GM12878 (cell line): ENCODE results near the gene ATP13A2. TPM values are rescaled to one million over a fixed set of nuclear protein-coding genes. Genes with fewer than 3 reads are reported as not detected.

ENCODE experiments used
- ATAC-seq: fragments of 200-7000 bp; cut with Tn5 transposase; 3 replicates; pipeline ENCODE4 v1.9.1; 2020; ENCODE audit warnings: mild to moderate bottlenecking, moderate library complexity
- BruUV-seq: library from RNA; stranded (reverse); fragments of 400-500 nt; replicated peaks from 2 replicates; lab custom pipeline; 2021; lab: Mats Ljungman, UMichigan
- CTCF ChIA-PET: fragments of 300-600 bp; sonication (Branson Sonifier 250); formaldehyde crosslinking; extraction: SDS; loops from one replicate; lab custom pipeline; 2021; ENCODE audit warnings: inconsistent platforms; lab: Yijun Ruan, JAX
- POLR2A ChIA-PET: fragments of 350-600 bp; formaldehyde crosslinking; extraction: SDS; loops from one replicate; lab custom pipeline; 2021; ENCODE audit warnings: inconsistent platforms; lab: Charles Lee
- RAD21 ChIA-PET: fragments of 300-600 bp; sonication (Branson Sonifier 250); formaldehyde crosslinking; loops from one replicate; lab custom pipeline; 2023; ENCODE audit warnings: antibody characterized with exemption; ENCODE audit not compliant: unreplicated experiment; lab: Charles Lee
- SMC1A ChIA-PET: fragments of 300-600 bp; sonication (Branson Sonifier 250); formaldehyde crosslinking; loops from one replicate; lab custom pipeline; 2023; ENCODE audit not compliant: unreplicated experiment, uncharacterized antibody; lab: Charles Lee
- DNase-seq: peaks from one replicate; pipeline ENCODE4 v3.0.0-alpha.2; 2011; ENCODE audit warnings: low read depth, low spot score
- FAIRE-seq: peaks from 3 replicates; lab custom pipeline; 2011; peaks lifted over from hg19 to GRCh38; lab: Jason Lieb, UNC
- H2AFZ ChIP-seq: 2 replicates; pipeline ENCODE4 v1.6.0; 2011; ENCODE audit warnings: low read depth, low read length, control low read depth; ENCODE audit not compliant: control insufficient read depth
- H3K27ac ChIP-seq: 2 replicates; pipeline ENCODE4 v1.5.1; 2011; ENCODE audit warnings: control low read depth; ENCODE audit not compliant: control insufficient read depth, insufficient read depth
- H3K27me3 ChIP-seq, 2 experiments: replicated peaks in 1 of 2; 2 replicates each; pipeline versions ENCODE4 v1.6.0 to v1.6.1; 2011; ENCODE audit warnings: low read length in 1 of 2; ENCODE audit not compliant: control insufficient read depth in 2 of 2, insufficient read depth in 2 of 2
- H3K36me3 ChIP-seq, 2 experiments: 2 replicates each; pipeline ENCODE4 v1.5.1; 2011; ENCODE audit warnings: low read length in 1 of 2; ENCODE audit not compliant: control insufficient read depth in 2 of 2, insufficient read depth in 2 of 2
- H3K4me1 ChIP-seq: 2 replicates; pipeline ENCODE4 v1.6.1; 2011; ENCODE audit warnings: mild to moderate bottlenecking, low read length, moderate library complexity, mixed read lengths; ENCODE audit not compliant: control insufficient read depth, insufficient read depth
- H3K4me2 ChIP-seq: 2 replicates; pipeline ENCODE4 v1.6.0; 2011; ENCODE audit warnings: control low read depth; ENCODE audit not compliant: control insufficient read depth, insufficient read depth
- H3K4me3 ChIP-seq: fragments of 200-600 bp; sonication (generic); 2 replicates; pipeline ENCODE4 v1.5.1; 2016
- H3K79me2 ChIP-seq: 2 replicates; pipeline ENCODE4 v1.6.0; 2011; ENCODE audit warnings: low read length; ENCODE audit not compliant: control insufficient read depth, insufficient read depth
- H3K9ac ChIP-seq: 2 replicates; pipeline ENCODE4 v1.8.0; 2011; ENCODE audit warnings: low read length, control low read depth, mixed read lengths; ENCODE audit not compliant: control insufficient read depth, insufficient read depth
- H3K9me3 ChIP-seq: replicated peaks from 3 replicates; pipeline ENCODE4 v1.5.1; 2011; ENCODE audit warnings: mild to moderate bottlenecking, low read length; ENCODE audit not compliant: control insufficient read depth, insufficient read depth
- H4K20me1 ChIP-seq: 2 replicates; pipeline ENCODE4 v1.6.0; 2011; ENCODE audit not compliant: control insufficient read depth, insufficient read depth
- BACH1 ChIP-seq: fragments of 450-650 bp; IDR thresholded peaks from 2 replicates; pipeline ENCODE4 v1.6.1; 2017; ENCODE audit warnings: mild to moderate bottlenecking, borderline replicate concordance
- MEF2B ChIP-seq: fragments of 450-650 bp; IDR thresholded peaks from 2 replicates; pipeline ENCODE4 v1.6.1; 2018; ENCODE audit warnings: mild to moderate bottlenecking, moderate library complexity; ENCODE audit not compliant: partially characterized antibody, poor library complexity, severe bottlenecking
- MTA2 ChIP-seq: fragments of 450-650 bp; IDR thresholded peaks from 2 replicates; pipeline ENCODE4 v1.6.1; 2016; ENCODE audit warnings: low read depth, mild to moderate bottlenecking, moderate library complexity
- NFYB ChIP-seq: IDR thresholded peaks from 2 replicates; pipeline ENCODE4 v1.6.1; 2011; ENCODE audit warnings: low read depth, mild to moderate bottlenecking, low read length, improper control_type of control experiment, moderate library complexity; ENCODE audit not compliant: insufficient read depth
- POLR2A ChIP-seq: IDR thresholded peaks from 2 replicates; pipeline ENCODE4 v1.6.1; 2011; ENCODE audit warnings: low read depth, mild to moderate bottlenecking, low read length
- SMARCA5 ChIP-seq: fragments of 450-650 bp; IDR thresholded peaks from 2 replicates; pipeline ENCODE4 v1.6.1; 2017; ENCODE audit warnings: mild to moderate bottlenecking
- SPI1 ChIP-seq: IDR thresholded peaks from 2 replicates; pipeline ENCODE4 v1.6.1; 2011; ENCODE audit warnings: low read depth, mild to moderate bottlenecking, low read length, moderate library complexity, borderline replicate concordance; ENCODE audit not compliant: insufficient read depth
- TCF3 ChIP-seq: IDR thresholded peaks from 2 replicates; pipeline ENCODE4 v1.6.1; 2012; ENCODE audit warnings: low read depth, mild to moderate bottlenecking, low read length, borderline replicate concordance; ENCODE audit not compliant: insufficient read depth
- ZNF274 ChIP-seq: IDR thresholded peaks from one replicate; pipeline ENCODE4 v1.8.0; 2011; ENCODE audit not compliant: insufficient read length, insufficient read depth
- ZNF622 ChIP-seq: fragments of 450-650 bp; IDR thresholded peaks from 2 replicates; pipeline ENCODE4 v1.6.1; 2017; ENCODE audit warnings: mild to moderate bottlenecking, inconsistent platforms
- WGBS: methylation state at CpG from one replicate; pipeline ENCODE4 v1.1.6; 2016; ENCODE audit warnings: low lambda C conversion rate; ENCODE audit not compliant: insufficient replicate concordance, insufficient coverage; ENCODE audit errors: missing lambda C conversion rate; 5-methylcytosine and 5-hydroxymethylcytosine counted together
- in situ Hi-C: fragments of 300-500 bp; cut with MboI; formaldehyde crosslinking; loops from 9 replicates; pipeline ENCODE4 v1.14.3; 2018; ENCODE audit warnings: mixed read lengths
- intact Hi-C: fragments of 100-400 bp; cut with micrococcal nuclease; formaldehyde crosslinking; loops from one replicate; pipeline ENCODE4 v1.14.2; 2022; ENCODE audit not compliant: unreplicated experiment
- polyA plus RNA-seq, 11 experiments: library from polyadenylated mRNA; depleted of rRNA in 4 of 11; unstranded in 6 of 11; stranded (reverse) in 5 of 11; fragments of >200 nt; fragmentation: Nextera tagmentation in 4 of 11; fragmentation: Illumina TruSeq in 1 of 11; extraction: Ambion mirVana in 4 of 11; extraction: Trizol in 1 of 11; gene quantifications; 1 replicate in 1 of 11; 2 replicates in 10 of 11; pipeline versions ENCODE4 v1.2.1 to v1.2.3, GENCODE V29; 2011 to 2016; ENCODE audit warnings: inconsistent platforms in 2 of 11, missing spikeins in 2 of 11, low read depth in 1 of 11
- total RNA-seq, 4 experiments: library from RNA; depleted of rRNA in 3 of 4; stranded (reverse); fragments of >200 nt in 3 of 4; fragmentation: Illumina TruSeq in 1 of 4; extraction: Trizol in 1 of 4; gene quantifications; 2 replicates each; pipeline versions ENCODE4 v1.2.1 to v1.2.3, GENCODE V29; 2013 to 2021
- TF ChIP-seq, protein P1 (sequence below): IDR thresholded peaks from 2 replicates; pipeline ENCODE4 v1.6.1; 2011; ENCODE audit warnings: borderline replicate concordance, low read depth, mild to moderate bottlenecking, moderate library complexity, low read length; ENCODE audit not compliant: insufficient read depth, poor library complexity, severe bottlenecking
- TF ChIP-seq, protein P2 (sequence below): IDR thresholded peaks from 2 replicates; pipeline ENCODE4 v1.6.1; 2012; ENCODE audit warnings: low read length, inconsistent platforms

ATP13A2 gene
- total and polyA plus RNA-seq, 10 of the 15 experiments (the other 5 are each of a cell fraction or from before 2014, with no cell fraction given): 0.24 to 30.5 (median 8.0) TPM

- in situ Hi-C loops: no loop called here
- no peaks in the 10 kb centered on the region for H3K79me2 ChIP-seq
- no peak overlapping the region for H3K4me3 ChIP-seq
- no peak overlapping the region for H3K27ac ChIP-seq
- CTCF ChIA-PET: interaction anchor here (0.5 to 0.6 kb wide), 2 partner anchors 12 to 29 kb away, joined by 3 to 4 read pairs; no protein-coding TSS in a partner anchor
- H3K36me3 ChIP-seq: peaks cover 14 to 20% of the 10 kb centered on the region in 2 experiments
- RAD21 ChIA-PET: no interaction called here
- no peaks in the 10 kb centered on the region for H3K9me3 ChIP-seq
- peaks cover 27% of the 10 kb centered on the region for H3K4me1 ChIP-seq
- SMC1A ChIA-PET: no interaction called here
- no peaks in the 10 kb centered on the region for H4K20me1 ChIP-seq
- H3K4me2 ChIP-seq: no peak overlapping the region
- H3K9ac ChIP-seq: no peak overlapping the region
- FAIRE-seq: no peak
- POLR2A ChIA-PET: no interaction called here
- H2AFZ ChIP-seq: no peak overlapping the region
- no peaks in the 10 kb centered on the region for H3K27me3 ChIP-seq
- TF ChIP-seq MTA2: no peak
- no peak for TF ChIP-seq SMARCA5
- TF ChIP-seq, protein P1, sequence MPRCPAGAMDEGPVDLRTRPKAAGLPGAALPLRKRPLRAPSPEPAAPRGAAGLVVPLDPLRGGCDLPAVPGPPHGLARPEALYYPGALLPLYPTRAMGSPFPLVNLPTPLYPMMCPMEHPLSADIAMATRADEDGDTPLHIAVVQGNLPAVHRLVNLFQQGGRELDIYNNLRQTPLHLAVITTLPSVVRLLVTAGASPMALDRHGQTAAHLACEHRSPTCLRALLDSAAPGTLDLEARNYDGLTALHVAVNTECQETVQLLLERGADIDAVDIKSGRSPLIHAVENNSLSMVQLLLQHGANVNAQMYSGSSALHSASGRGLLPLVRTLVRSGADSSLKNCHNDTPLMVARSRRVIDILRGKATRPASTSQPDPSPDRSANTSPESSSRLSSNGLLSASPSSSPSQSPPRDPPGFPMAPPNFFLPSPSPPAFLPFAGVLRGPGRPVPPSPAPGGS: no peak
- no TSS peak for BruUV-seq
- DNase-seq: no peak
- 96% methylated on average over 6 of the region's 7 CpGs for WGBS
- intact Hi-C loops: no loop called here
- ATAC-seq: no peak
These were observed 5.7 kb upstream of the ATP13A2 start for GRCh38 chr1:17017435-17017834.

DNA sequence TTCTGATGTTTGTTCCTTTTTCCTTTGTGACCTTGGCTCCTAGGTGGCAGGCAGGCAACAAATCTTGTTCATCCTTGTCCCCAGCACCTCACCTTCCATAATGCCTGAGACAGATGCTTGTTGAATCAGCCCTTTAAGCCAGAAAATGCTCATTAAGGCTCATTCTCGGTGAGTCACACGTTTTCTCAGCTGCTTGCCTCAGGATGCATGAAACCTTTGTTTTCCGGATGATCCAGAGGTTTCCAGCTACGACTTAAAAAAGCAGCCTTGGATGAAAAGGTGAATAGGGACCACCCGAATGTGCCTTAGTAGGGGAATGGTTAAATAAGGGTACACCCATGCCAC, 4.6 kb upstream of the ATP13A2 start:
- no peak overlapping the region for H3K9ac ChIP-seq
- DNase-seq: no peak
- H4K20me1 ChIP-seq: no peaks in the 10 kb centered on the region
- ChIA-PET SMC1A (no interaction called here), CTCF (no interaction called here), POLR2A (interaction anchor here (0.7 kb wide), 1 partner anchor 123 kb away, joined by 5 read pairs; no protein-coding TSS in a partner anchor), RAD21 (no interaction called here)
- H2AFZ ChIP-seq: no peak overlapping the region
- no peak overlapping the region for H3K4me2 ChIP-seq
- H3K27me3 ChIP-seq: no peaks in the 10 kb centered on the region
- in situ Hi-C loops (no loop called here), intact Hi-C loops (no loop called here)
- 93% methylated on average over 5 of the region's 5 CpGs for WGBS
- peaks cover 7 to 20% of the 10 kb centered on the region in 2 experiments for H3K36me3 ChIP-seq
- BruUV-seq: no TSS peak
- H3K4me3 ChIP-seq: no peak overlapping the region
- no peak for ATAC-seq
- no peak for FAIRE-seq
- H3K4me1 ChIP-seq: peaks cover 25% of the 10 kb centered on the region
- no peak overlapping the region for H3K27ac ChIP-seq
- H3K79me2 ChIP-seq: no peaks in the 10 kb centered on the region
- H3K9me3 ChIP-seq: no peaks in the 10 kb centered on the region
- TF ChIP-seq ZNF274: no peak
- no peak for TF ChIP-seq TCF3
- TF ChIP-seq BACH1: no peak
- TF ChIP-seq, protein P1: no peak
- TF ChIP-seq MEF2B: no peak
- TF ChIP-seq, protein P2, sequence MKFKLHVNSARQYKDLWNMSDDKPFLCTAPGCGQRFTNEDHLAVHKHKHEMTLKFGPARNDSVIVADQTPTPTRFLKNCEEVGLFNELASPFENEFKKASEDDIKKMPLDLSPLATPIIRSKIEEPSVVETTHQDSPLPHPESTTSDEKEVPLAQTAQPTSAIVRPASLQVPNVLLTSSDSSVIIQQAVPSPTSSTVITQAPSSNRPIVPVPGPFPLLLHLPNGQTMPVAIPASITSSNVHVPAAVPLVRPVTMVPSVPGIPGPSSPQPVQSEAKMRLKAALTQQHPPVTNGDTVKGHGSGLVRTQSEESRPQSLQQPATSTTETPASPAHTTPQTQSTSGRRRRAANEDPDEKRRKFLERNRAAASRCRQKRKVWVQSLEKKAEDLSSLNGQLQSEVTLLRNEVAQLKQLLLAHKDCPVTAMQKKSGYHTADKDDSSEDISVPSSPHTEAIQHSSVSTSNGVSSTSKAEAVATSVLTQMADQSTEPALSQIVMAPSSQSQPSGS: no peak
- TF ChIP-seq ZNF622: no peak
- no peak for TF ChIP-seq SPI1
- TF ChIP-seq NFYB: no peak
- no peak for TF ChIP-seq POLR2A
